ENCODE data around the gene OPTC. TPM values are rescaled to one million over a fixed set of nuclear protein-coding genes. Genes with fewer than 3 reads are reported as not detected.
"Not testable (repeated sequence)": the region's sequence is repeated elsewhere in the genome, so short reads cannot be mapped to it uniquely, and the experiment has no call there.

The OPTC gene
- polyA plus RNA-seq, 2 of the 4 experiments (the other 2 are of a cell fraction) = not detected

DNA sequence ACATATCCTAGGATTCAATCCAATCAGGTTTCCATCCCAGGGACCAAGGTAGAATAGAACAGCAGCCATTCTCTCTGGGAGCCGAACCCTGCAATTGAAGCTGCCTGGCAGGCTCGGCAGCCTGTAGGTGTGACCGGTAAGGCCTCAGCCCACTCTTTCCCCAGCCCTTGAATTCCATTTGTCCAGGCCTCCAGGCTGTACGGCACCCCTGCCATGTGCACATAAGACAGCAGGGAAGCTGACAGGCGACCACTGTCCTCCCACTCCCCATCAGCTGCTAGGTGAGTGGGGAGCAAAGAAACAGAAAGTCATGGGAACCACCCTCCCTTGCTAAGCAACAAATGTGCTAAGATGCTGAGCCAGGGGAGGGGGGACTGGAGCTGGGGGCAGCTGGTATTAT lies 23.0 kb downstream of the OPTC start:
- Histone ChIP-seq H3K4me1 (peaks cover 46% of the 10 kb centered on the region), H3K4me2 (no peak overlapping the region), H3K27ac (no peak overlapping the region; a peak in 1 of 6 replicates), H3K9me3 (no peaks in the 10 kb centered on the region), H3K4me3 (no peak overlapping the region)
- FAIRE-seq (no peak), DNase-seq (ENCODE audit: low read depth in 1 of 2, low spot score in 1 of 2) (no peak), ATAC-seq (no peak)
- ChIA-PET CTCF (interaction anchor here (0.6 to 3.5 kb wide), 8 partner anchors 9 to 186 kb away, joined by 3 to 22 read pairs (median 3); no protein-coding TSS in a partner anchor), POLR2A (no interaction called here)
- TF ChIP-seq RAD21 (conservative IDR thresholded peaks at IDR 0.05 in 1 of 2, IDR thresholded peaks at IDR 0.05 in 1 of 2) = no peak
- no peak for TF ChIP-seq NFE2L2 (conservative IDR thresholded peaks at IDR 0.05; ENCODE audit: low read length)
- TF ChIP-seq ATOH8 (CRISPR knock-in tag; IDR thresholded peaks at IDR 0.05; ENCODE audit: low read depth) = no peak
- TF ChIP-seq FOSL2 (IDR thresholded peaks at IDR 0.05) = no peak
- TF ChIP-seq FOSL2 (CRISPR knock-in tag; IDR thresholded peaks at IDR 0.05) = no peak
- no peak for TF ChIP-seq EHMT2 (IDR thresholded peaks at IDR 0.05; ENCODE audit: low read depth)
- TF ChIP-seq ESRRA (IDR thresholded peaks at IDR 0.05; ENCODE audit: borderline replicate concordance, low read length) = no peak
- TF ChIP-seq BHLHE40 (IDR thresholded peaks at IDR 0.05; ENCODE audit: low read depth, low read length) = no peak
- no peak for TF ChIP-seq HDAC2 (IDR thresholded peaks at IDR 0.05)
- TF ChIP-seq POLR2A (IDR thresholded peaks at IDR 0.05; ENCODE audit: low read length) = no peak
- no peak for TF ChIP-seq SREBF2 (IDR thresholded peaks at IDR 0.05)
- TF ChIP-seq ZFP36 (IDR thresholded peaks at IDR 0.05; ENCODE audit: borderline replicate concordance, partially characterized antibody) = no peak
- no peak for TF ChIP-seq HEYL (CRISPR knock-in tag; IDR thresholded peaks at IDR 0.05)
- 69% methylated on average over 4 of the region's 5 CpGs for WGBS (ENCODE audit: missing lambda C conversion rate)

DNA sequence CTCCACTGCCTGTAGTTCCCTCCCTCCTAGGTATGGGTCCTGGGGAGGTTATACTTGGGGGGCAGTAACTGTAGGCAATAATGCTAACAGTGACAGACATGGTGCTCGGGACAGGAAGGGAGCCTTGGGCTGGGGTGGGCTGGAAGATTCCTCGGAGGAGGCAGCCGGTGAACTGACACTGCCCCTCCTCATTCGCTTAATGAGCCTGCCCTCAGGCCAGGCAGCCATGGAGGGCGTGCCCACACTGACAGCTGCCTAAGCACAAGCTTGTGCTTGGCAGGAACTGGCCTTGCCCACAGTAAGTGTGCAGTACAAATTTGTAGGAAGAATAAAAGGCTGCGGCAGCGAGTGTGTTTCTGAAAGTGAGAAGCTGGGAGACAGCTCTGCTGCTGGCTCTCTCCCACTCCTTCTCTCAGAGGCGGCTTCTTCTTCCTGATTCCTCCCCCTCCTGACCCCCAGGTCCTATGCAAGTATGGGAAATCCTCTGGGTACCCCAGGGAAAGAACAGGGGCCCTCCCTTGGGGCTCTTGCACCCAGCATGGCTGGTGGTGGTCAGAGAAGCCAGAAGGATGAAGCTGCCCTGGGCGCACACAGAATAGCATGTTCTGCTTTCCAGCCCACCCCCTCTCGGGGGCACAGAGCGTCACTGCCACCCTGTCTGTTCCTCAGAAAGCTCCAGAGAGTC lies 23.6 kb downstream of the OPTC start:
- FAIRE-seq = no peak
- Histone ChIP-seq H3K9me3 (no peaks in the 10 kb centered on the region), H3K4me3 (no peak overlapping the region), H3K4me1 (peaks cover 39% of the 10 kb centered on the region), H3K4me2 (no peak overlapping the region), H3K27ac (peak overlapping the region in 1 of 2 experiments; percentile 22; a peak in 2 of 6 replicates)
- WGBS (ENCODE audit: missing lambda C conversion rate) = 72% methylated on average over 11 of the region's 11 CpGs
- POLR2A ChIA-PET = no interaction called here
- TF ChIP-seq, protein P1, sequence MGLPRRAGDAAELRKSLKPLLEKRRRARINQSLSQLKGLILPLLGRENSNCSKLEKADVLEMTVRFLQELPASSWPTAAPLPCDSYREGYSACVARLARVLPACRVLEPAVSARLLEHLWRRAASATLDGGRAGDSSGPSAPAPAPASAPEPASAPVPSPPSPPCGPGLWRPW (IDR thresholded peaks at IDR 0.05) = no peak
- TF ChIP-seq, protein P2, sequence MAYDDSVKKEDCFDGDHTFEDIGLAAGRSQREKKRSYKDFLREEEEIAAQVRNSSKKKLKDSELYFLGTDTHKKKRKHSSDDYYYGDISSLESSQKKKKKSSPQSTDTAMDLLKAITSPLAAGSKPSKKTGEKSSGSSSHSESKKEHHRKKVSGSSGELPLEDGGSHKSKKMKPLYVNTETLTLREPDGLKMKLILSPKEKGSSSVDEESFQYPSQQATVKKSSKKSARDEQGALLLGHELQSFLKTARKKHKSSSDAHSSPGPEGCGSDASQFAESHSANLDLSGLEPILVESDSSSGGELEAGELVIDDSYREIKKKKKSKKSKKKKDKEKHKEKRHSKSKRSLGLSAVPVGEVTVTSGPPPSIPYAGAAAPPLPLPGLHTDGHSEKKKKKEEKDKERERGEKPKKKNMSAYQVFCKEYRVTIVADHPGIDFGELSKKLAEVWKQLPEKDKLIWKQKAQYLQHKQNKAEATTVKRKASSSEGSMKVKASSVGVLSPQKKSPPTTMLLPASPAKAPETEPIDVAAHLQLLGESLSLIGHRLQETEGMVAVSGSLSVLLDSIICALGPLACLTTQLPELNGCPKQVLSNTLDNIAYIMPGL (CRISPR knock-in tag; IDR thresholded peaks at IDR 0.05; ENCODE audit: borderline replicate concordance) = no peak
- no peak for TF ChIP-seq KDM5A (IDR thresholded peaks at IDR 0.05)
- TF ChIP-seq, protein P3, sequence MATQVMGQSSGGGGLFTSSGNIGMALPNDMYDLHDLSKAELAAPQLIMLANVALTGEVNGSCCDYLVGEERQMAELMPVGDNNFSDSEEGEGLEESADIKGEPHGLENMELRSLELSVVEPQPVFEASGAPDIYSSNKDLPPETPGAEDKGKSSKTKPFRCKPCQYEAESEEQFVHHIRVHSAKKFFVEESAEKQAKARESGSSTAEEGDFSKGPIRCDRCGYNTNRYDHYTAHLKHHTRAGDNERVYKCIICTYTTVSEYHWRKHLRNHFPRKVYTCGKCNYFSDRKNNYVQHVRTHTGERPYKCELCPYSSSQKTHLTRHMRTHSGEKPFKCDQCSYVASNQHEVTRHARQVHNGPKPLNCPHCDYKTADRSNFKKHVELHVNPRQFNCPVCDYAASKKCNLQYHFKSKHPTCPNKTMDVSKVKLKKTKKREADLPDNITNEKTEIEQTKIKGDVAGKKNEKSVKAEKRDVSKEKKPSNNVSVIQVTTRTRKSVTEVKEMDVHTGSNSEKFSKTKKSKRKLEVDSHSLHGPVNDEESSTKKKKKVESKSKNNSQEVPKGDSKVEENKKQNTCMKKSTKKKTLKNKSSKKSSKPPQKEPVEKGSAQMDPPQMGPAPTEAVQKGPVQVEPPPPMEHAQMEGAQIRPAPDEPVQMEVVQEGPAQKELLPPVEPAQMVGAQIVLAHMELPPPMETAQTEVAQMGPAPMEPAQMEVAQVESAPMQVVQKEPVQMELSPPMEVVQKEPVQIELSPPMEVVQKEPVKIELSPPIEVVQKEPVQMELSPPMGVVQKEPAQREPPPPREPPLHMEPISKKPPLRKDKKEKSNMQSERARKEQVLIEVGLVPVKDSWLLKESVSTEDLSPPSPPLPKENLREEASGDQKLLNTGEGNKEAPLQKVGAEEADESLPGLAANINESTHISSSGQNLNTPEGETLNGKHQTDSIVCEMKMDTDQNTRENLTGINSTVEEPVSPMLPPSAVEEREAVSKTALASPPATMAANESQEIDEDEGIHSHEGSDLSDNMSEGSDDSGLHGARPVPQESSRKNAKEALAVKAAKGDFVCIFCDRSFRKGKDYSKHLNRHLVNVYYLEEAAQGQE (IDR thresholded peaks at IDR 0.05) = no peak
- TF ChIP-seq SREBF2 (IDR thresholded peaks at IDR 0.05) = no peak
- no peak for TF ChIP-seq MYC (IDR thresholded peaks at IDR 0.05; ENCODE audit: borderline replicate concordance, low read length)
- TF ChIP-seq CEBPB (IDR thresholded peaks at IDR 0.05) = no peak
- no peak for TF ChIP-seq TP53 (CRISPR knock-in tag; IDR thresholded peaks at IDR 0.05)
- no peak for TF ChIP-seq POLR2AphosphoS2 (conservative IDR thresholded peaks at IDR 0.05; ENCODE audit: low read length)
- TF ChIP-seq ZFP36 (IDR thresholded peaks at IDR 0.05; ENCODE audit: borderline replicate concordance, partially characterized antibody) = no peak
- CTCF ChIA-PET = interaction anchor here (0.9 to 3.5 kb wide), 8 partner anchors 10 to 185 kb away, joined by 3 to 22 read pairs (median 3); no protein-coding TSS in a partner anchor
- DNase-seq (ENCODE audit: low read depth in 1 of 2, low spot score in 1 of 2) = no peak
- no peak for ATAC-seq

DNA sequence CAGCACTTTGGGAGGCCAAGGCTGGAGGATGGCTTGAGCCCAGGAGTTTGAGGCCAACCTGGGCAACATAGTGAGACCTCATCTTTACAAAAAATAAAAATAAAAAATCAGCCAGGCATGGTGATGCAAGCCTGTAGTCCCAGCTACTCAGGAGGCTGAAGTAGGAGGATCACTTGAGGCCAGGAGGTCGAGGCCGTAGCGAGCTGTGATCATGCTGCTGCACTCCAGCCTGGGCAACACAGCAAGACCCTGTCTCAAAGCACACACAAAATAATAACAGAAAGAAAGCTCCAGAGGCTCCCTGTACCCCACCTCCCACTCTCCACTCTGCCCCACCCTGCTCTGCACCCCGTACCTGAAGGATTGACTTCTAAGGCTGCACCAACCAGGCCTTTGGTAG lies 24.2 kb downstream of the OPTC start:
- H3K4me3 ChIP-seq; H3K9me3 ChIP-seq; POLR2A ChIA-PET; ATAC-seq; DNase-seq (ENCODE audit: low read depth in 1 of 2, low spot score in 1 of 2); H3K4me2 ChIP-seq; FAIRE-seq: not testable (repeated sequence)
- Histone ChIP-seq H3K4me1 (peaks cover 34% of the 10 kb centered on the region), H3K27ac (peak overlapping the region in 1 of 2 experiments; percentile 22; a peak in 2 of 6 replicates)
- CTCF ChIA-PET = interaction anchor here (0.9 to 3.5 kb wide), 5 partner anchors 13 to 184 kb away, joined by 3 to 22 read pairs (median 3); no protein-coding TSS in a partner anchor
- 90% methylated on average over 4 of the region's 4 CpGs for WGBS (ENCODE audit: missing lambda C conversion rate)

Measured in A549 (cell line).